B cell (primary cell): ENCODE results near the gene TBXAS1. TPM values are rescaled to one million over a fixed set of nuclear protein-coding genes. Genes with fewer than 3 reads are reported as not detected.
"Not testable (repeated sequence)": the region's sequence is repeated elsewhere in the genome, so short reads cannot be mapped to it uniquely, and the experiment has no call there.

Source experiments
- ATAC-seq: fragments of 200-7000 bp; cut with Tn5 transposase; one replicate; pipeline ENCODE4 v1.10.0; 2021; ENCODE audit warnings: low read depth, mild to moderate bottlenecking, moderate number of reproducible peaks, moderate library complexity
- CTCF ChIA-PET: fragments of 350-600 bp; sonication (Branson Sonifier 250); formaldehyde crosslinking; loops from one replicate; lab custom pipeline; 2021; ENCODE audit warnings: antibody characterized with exemption, inconsistent platforms; lab: Charles Lee
- POLR2A ChIA-PET: fragments of 350-600 bp; sonication (Branson Sonifier 250); formaldehyde crosslinking; loops from one replicate; lab custom pipeline; 2021; ENCODE audit warnings: antibody characterized with exemption; lab: Charles Lee
- DNase-seq: peaks from one replicate; pipeline ENCODE4 v3.0.0; 2013
- H2AFZ ChIP-seq: 2 replicates; pipeline ENCODE4 v1.6.1; 2012; ENCODE audit warnings: mild to moderate bottlenecking, low read depth, low read length; ENCODE audit not compliant: insufficient read depth, poor library complexity, severe bottlenecking
- H3K27ac ChIP-seq, 2 donors: 1 replicate in 1 of 2; 2 replicates in 1 of 2; pipeline ENCODE4 v1.5.1; 2012 to 2013; ENCODE audit warnings: low read length in 2 of 2, mild to moderate bottlenecking in 2 of 2, moderate library complexity in 1 of 2
- H3K27me3 ChIP-seq, 4 experiments: fragments of 200-600 bp in 1 of 4; sonication (generic) in 1 of 4; replicated peaks in 1 of 4; 1 replicate in 2 of 4; 2 replicates in 2 of 4; pipeline versions ENCODE4 v1.6.1 to v1.7.0; 2013 to 2016; ENCODE audit warnings: low read length in 3 of 4, mild to moderate bottlenecking in 2 of 4, mixed read lengths in 1 of 4, moderate library complexity in 1 of 4; ENCODE audit not compliant: insufficient read depth in 4 of 4, control insufficient read depth in 3 of 4; ENCODE audit errors: control extremely low read depth in 1 of 4
- H3K36me3 ChIP-seq, 2 experiments: replicated peaks in 1 of 2; 1 replicate in 1 of 2; 2 replicates in 1 of 2; pipeline versions ENCODE4 v1.6.1 to v1.7.1; 2013; ENCODE audit warnings: low read length in 1 of 2; ENCODE audit not compliant: insufficient read depth in 2 of 2, control insufficient read depth in 1 of 2; ENCODE audit errors: control extremely low read depth in 1 of 2, extremely low read depth in 1 of 2
- H3K4me1 ChIP-seq, 2 donors: fragments of 200-600 bp in 1 of 2; sonication (generic) in 1 of 2; 1 replicate in 1 of 2; 2 replicates in 1 of 2; pipeline versions ENCODE4 v1.5.1 to v1.6.1; 2013 to 2017; ENCODE audit warnings: low read length in 2 of 2; ENCODE audit not compliant: control insufficient read depth in 2 of 2, insufficient read depth in 2 of 2
- H3K4me2 ChIP-seq: replicated peaks from 2 replicates; pipeline ENCODE3; 2012; ENCODE audit warnings: mild to moderate bottlenecking, low read depth, low read length; ENCODE audit not compliant: poor library complexity, severe bottlenecking
- H3K4me3 ChIP-seq, 5 experiments: fragments of 200-600 bp in 1 of 5; sonication (generic) in 1 of 5; 1 replicate in 3 of 5; 2 replicates in 2 of 5; pipeline versions ENCODE4 v1.5.1 to v1.7.0; 2011 to 2016; ENCODE audit warnings: low read length in 4 of 5, mild to moderate bottlenecking in 4 of 5, low read depth in 2 of 5, control low read depth in 1 of 5, moderate library complexity in 1 of 5; ENCODE audit not compliant: insufficient read depth in 1 of 5; ENCODE audit errors: control extremely low read depth in 1 of 5, extremely low read depth in 1 of 5
- H3K79me2 ChIP-seq: fragments of 200-600 bp; sonication (generic); one replicate; pipeline ENCODE4 v1.6.0; 2016; ENCODE audit warnings: low read length; ENCODE audit not compliant: control insufficient read depth, insufficient read depth
- H3K9ac ChIP-seq: fragments of 200-600 bp; sonication (generic); 2 replicates; pipeline ENCODE4 v1.6.1; 2017; ENCODE audit warnings: mild to moderate bottlenecking, low read length, moderate library complexity
- H3K9me3 ChIP-seq, 3 donors: one replicate each; pipeline versions ENCODE4 v1.6.1 to v1.7.1; 2013; ENCODE audit warnings: low read length in 2 of 3; ENCODE audit not compliant: control insufficient read depth in 2 of 3, insufficient read depth in 1 of 3; ENCODE audit errors: control extremely low read depth in 1 of 3
- H4K20me1 ChIP-seq: 2 replicates; pipeline ENCODE4 v1.6.0; 2012; ENCODE audit warnings: mild to moderate bottlenecking, low read length; ENCODE audit not compliant: insufficient read depth, control insufficient read depth, poor library complexity, severe bottlenecking
- H3K27ac Mint-ChIP-seq: one replicate; pipeline ENCODE4 v1.8.0; 2021; ENCODE audit warnings: mixed read lengths
- H3K27me3 Mint-ChIP-seq: one replicate; pipeline ENCODE4 v1.8.0; 2021; ENCODE audit warnings: mixed read lengths
- H3K4me1 Mint-ChIP-seq: one replicate; pipeline ENCODE4 v1.8.0; 2021; ENCODE audit warnings: mixed read lengths
- H3K4me3 Mint-ChIP-seq: one replicate; pipeline ENCODE4 v1.8.0; 2021; ENCODE audit warnings: mixed read lengths
- H3K9me3 Mint-ChIP-seq: one replicate; pipeline ENCODE4 v1.8.0; 2022; ENCODE audit warnings: mixed read lengths; ENCODE audit not compliant: insufficient read depth
- CTCF ChIP-seq: fragments of 200-600 bp; IDR thresholded peaks from one replicate; pipeline ENCODE4 v1.8.0; 2022; ENCODE audit warnings: antibody characterized with exemption, mild to moderate bottlenecking
- EZH2 ChIP-seq: IDR thresholded peaks from 2 replicates; pipeline ENCODE4 v1.6.1; 2012; ENCODE audit warnings: borderline replicate concordance, low read depth, mild to moderate bottlenecking, moderate library complexity, low read length; ENCODE audit not compliant: insufficient read depth, poor library complexity, severe bottlenecking
- WGBS: methylation state at CpG from one replicate; pipeline ENCODE4 v1.1.5; 2013; ENCODE audit warnings: missing lambda C conversion rate; ENCODE audit not compliant: insufficient coverage; 5-methylcytosine and 5-hydroxymethylcytosine counted together
- intact Hi-C: fragments of 100-400 bp; cut with micrococcal nuclease; formaldehyde crosslinking; loops from one replicate; pipeline ENCODE4 v1.10.0; 2022
- polyA plus RNA-seq: library from polyadenylated mRNA; depleted of rRNA; stranded (reverse); fragments of >200 nt; gene quantifications from 2 replicates; pipeline ENCODE4 v1.2.3, GENCODE V29; 2012
- total RNA-seq, 2 donors: library from RNA; stranded (reverse); fragments of 120-200 nt in 1 of 2; gene quantifications; 1 replicate in 1 of 2; 2 replicates in 1 of 2; pipeline versions ENCODE4 v1.2.3 to v1.2.4, GENCODE V29; 2013 to 2022

Gene TBXAS1
- total and polyA plus RNA-seq, 2 donors (not counting 1 experiment from before 2014, with no cell fraction given) = 8.1 to 21.0 TPM

- H3K27ac ChIP-seq = no peak overlapping the region
- intact Hi-C loops = no loop called here
- no peaks in the 10 kb centered on the region for H3K27me3 ChIP-seq
- H3K9me3 ChIP-seq = no peaks in the 10 kb centered on the region
- ChIA-PET CTCF (no interaction called here), POLR2A (no interaction called here)
- ATAC-seq (no peak), DNase-seq (no peak)
- WGBS = 95% methylated on average over 13 of the region's 13 CpGs
- Mint-ChIP-seq H3K9me3 (peaks cover 7% of the 10 kb centered on the region), H3K27me3 (no peaks in the 10 kb centered on the region), H3K4me1 (peaks cover 12% of the 10 kb centered on the region), H3K4me3 (no peak overlapping the region), H3K27ac (no peak overlapping the region)
- no peaks in the 10 kb centered on the region for H3K36me3 ChIP-seq
- H3K4me2 ChIP-seq = no peak overlapping the region
- H2AFZ ChIP-seq = no peak overlapping the region
- peaks cover 9 to 10% of the 10 kb centered on the region in 2 donors for H3K4me1 ChIP-seq
- H3K4me3 ChIP-seq = no peak overlapping the region
- H4K20me1 ChIP-seq = no peaks in the 10 kb centered on the region
- no peaks in the 10 kb centered on the region for H3K79me2 ChIP-seq
- no peak overlapping the region for H3K9ac ChIP-seq
- TF ChIP-seq EZH2 (no peak), CTCF (no peak)
Measured at GRCh38 chr7:139840776-139841175, 11.7 kb downstream of the TBXAS1 start.

- H4K20me1 ChIP-seq = no peaks in the 10 kb centered on the region
- intact Hi-C loops = no loop called here
- H2AFZ ChIP-seq = no peak overlapping the region
- H3K27me3 ChIP-seq = no peaks in the 10 kb centered on the region
- 72% methylated on average over 12 of the region's 15 CpGs for WGBS
- peaks cover 5% of the 10 kb centered on the region for H3K27me3 Mint-ChIP-seq
- no peaks in the 10 kb centered on the region for H3K79me2 ChIP-seq
- TF ChIP-seq EZH2 (no peak), CTCF (no peak)
- ChIA-PET CTCF (no interaction called here), POLR2A (no interaction called here)
- no peak overlapping the region for H3K9ac ChIP-seq
- ATAC-seq = peak; percentile 57
- H3K9me3 Mint-ChIP-seq = no peaks in the 10 kb centered on the region
- H3K27ac Mint-ChIP-seq = peak overlapping the region; percentile 12
- H3K4me3 Mint-ChIP-seq = no peak overlapping the region
- no peak overlapping the region for H3K27ac ChIP-seq
- peaks cover 9 to 10% of the 10 kb centered on the region in 2 donors for H3K4me1 ChIP-seq
- H3K4me3 ChIP-seq = peak overlapping the region in 1 of 5 experiments; percentile 6
- DNase-seq = peak; percentile 25
- peak overlapping the region; percentile 15 for H3K4me2 ChIP-seq
- no peaks in the 10 kb centered on the region for H3K36me3 ChIP-seq
- H3K4me1 Mint-ChIP-seq = peaks cover 12% of the 10 kb centered on the region
- H3K9me3 ChIP-seq = no peaks in the 10 kb centered on the region
Measured at GRCh38 chr7:139842401-139843210, 13.5 kb downstream of the TBXAS1 start.

- CTCF ChIA-PET, H3K79me2 ChIP-seq, ATAC-seq, H3K4me3 Mint-ChIP-seq, H3K9me3 ChIP-seq, H3K27ac Mint-ChIP-seq, H3K27me3 Mint-ChIP-seq, H3K27ac ChIP-seq, H4K20me1 ChIP-seq, intact Hi-C loops, H3K9ac ChIP-seq, H3K27me3 ChIP-seq, H2AFZ ChIP-seq, H3K36me3 ChIP-seq, POLR2A ChIA-PET, H3K4me3 ChIP-seq, DNase-seq, H3K9me3 Mint-ChIP-seq: not testable (repeated sequence)
- Histone ChIP-seq H3K4me2 (peak overlapping the region; percentile 15), H3K4me1 (peaks cover 9 to 10% of the 10 kb centered on the region in 2 donors)
- H3K4me1 Mint-ChIP-seq = peaks cover 12% of the 10 kb centered on the region
- WGBS = no CpG with 5 or more reads among the region's 4 CpGs
Measured at GRCh38 chr7:139843211-139843537, 14.1 kb downstream of the TBXAS1 start.
